Stimulated activated CD4-positive, alpha-beta T cell treated with anti-CD3 and anti-CD28 coated beads, Interleukin-1b, Interleukin-23, amount 100 ng/mL, for 1 hour (primary cell): ENCODE measurements around the gene EVI5.
"Not testable (repeated sequence)": the region's sequence is repeated elsewhere in the genome, so short reads cannot be mapped to it uniquely, and the experiment has no call there.

Source experiments
- DNase-seq, 2 donors: peaks; one replicate each; pipeline ENCODE4 v3.0.0-alpha.2; 2020; ENCODE audit warnings: low read depth in 2 of 2

EVI5 gene

DNA sequence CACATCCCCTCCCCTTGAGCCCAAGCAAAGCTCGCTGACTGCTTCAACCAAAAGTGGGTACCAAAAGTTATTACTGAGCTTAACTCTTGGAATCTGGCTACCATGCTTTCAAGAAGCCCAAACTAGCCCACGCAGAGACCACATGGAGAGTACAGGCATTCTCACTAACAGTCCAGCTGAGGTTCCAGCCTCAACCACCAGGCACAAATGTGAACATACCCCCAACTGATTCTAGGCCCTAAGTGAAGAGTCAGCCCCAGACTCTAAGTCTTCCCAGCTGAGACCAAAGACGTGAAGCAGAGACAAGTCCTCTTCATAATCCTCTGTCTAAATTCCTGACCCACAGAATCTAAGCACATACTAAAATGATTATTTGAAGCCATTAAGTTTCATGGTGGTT, 36.8 kb downstream of the EVI5 start:
- DNase-seq = no peak

DNA sequence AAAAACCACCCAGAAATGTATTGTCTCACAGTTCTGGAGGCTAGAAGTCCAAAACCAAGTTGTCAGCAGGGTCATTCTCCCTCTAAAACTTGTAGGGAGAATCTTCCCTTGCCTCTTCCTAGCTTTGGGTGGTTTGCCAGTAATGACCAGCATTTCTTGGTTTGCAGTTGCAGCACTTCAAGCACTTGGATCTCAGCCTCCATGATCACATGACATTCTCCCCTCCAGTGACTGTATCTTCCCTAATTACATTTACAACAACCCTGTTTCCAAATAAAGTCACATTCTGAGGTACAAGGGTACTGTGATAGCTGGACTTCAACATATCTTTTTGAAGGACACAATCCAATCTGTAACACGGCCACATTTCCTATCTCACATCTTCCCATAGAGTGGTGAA, 37.2 kb downstream of the EVI5 start:
- no peak for DNase-seq

DNA sequence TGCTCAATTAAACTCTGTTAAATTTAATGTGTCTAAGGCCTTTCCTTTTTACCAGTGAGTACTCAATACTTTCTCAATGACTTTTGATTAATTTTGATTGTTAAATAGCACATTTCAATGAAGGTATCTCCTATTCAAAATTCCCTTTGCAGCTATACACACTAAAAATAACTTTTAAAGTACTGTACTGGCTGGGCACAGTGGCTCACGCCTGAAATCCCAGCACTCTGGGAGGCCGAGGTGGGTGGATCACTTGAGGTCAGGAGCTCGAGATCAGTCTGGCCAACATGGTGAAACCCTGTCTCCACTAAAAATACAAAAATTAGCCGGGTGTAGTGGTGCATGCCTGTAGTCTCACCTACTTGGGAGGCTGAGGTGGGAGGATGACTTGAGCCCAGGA, 38.7 kb downstream of the EVI5 start:
- DNase-seq = not testable (repeated sequence)

- DNase-seq = no peak
Observed at GRCh38 chr1:92743221-92743620, 41.7 kb downstream of the EVI5 start.

- DNase-seq = no peak
Observed at GRCh38 chr1:92739669-92740524, 45.0 kb downstream of the EVI5 start.

DNA sequence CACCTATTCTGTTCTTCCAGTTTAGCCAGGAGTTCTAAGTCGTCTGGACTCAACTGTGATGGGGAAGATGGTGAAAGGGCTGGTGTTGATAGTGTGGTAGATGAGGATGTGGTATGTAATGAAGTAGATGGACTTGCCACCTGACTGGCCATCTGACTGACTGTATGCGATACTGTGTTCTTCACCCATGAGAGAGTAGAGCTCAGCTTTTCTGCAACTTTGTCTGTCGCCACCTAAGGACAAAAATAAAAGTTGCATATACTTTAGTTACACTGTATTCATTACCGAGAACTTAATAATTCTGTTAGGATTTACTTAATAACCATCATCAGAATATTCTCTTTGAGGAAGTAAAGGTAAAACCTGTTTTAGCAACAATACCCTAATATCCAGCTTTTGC, 48.5 kb downstream of the EVI5 start:
- DNase-seq = no peak

DNA sequence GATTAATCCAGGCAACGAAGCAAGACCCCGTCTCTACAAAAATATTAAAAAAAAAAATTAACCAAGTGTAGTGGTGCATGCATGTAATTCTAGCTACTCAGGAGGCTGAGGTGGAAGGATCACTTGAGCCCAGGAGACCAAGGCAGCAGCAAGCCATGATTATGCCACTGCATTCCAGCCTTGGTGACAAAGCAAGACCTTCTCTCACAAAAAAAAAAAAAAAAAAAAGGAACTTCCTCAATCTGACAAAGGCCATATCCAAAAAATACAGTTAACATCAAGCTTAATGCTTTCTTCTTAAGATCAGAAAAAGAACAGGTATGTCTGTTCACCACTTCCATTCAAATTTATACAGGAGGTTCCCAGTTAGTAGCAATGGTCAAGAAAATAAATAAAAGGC, 54.4 kb downstream of the EVI5 start:
- no peak for DNase-seq

- DNase-seq = no peak
Observed at GRCh38 chr1:92728697-92729096, 56.2 kb downstream of the EVI5 start.

DNA sequence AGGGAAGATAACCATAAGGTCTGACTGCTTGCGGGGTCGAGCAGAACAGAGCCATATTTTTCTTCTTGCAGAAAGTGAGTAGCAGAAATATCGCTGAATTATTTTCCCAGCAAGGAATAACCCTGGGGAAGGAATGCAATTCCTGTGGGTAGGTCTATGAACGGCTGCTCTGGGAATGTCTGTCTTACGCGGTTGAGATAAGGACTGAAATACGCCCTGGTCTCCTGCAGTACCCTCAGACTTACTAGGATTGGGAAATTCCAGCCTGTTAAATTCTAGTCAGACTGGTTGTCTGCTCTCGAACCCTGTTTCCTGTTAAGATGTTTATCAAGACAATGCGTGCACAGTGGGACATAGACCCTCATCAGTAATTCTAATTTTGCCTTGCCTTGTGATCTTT, 61.2 kb downstream of the EVI5 start:
- DNase-seq = not testable (repeated sequence)

- no peak for DNase-seq
Observed at GRCh38 chr1:92721886-92722285, 63.0 kb downstream of the EVI5 start.

- not testable (repeated sequence) for DNase-seq
Observed at GRCh38 chr1:92721157-92721556, 63.8 kb downstream of the EVI5 start.

DNA sequence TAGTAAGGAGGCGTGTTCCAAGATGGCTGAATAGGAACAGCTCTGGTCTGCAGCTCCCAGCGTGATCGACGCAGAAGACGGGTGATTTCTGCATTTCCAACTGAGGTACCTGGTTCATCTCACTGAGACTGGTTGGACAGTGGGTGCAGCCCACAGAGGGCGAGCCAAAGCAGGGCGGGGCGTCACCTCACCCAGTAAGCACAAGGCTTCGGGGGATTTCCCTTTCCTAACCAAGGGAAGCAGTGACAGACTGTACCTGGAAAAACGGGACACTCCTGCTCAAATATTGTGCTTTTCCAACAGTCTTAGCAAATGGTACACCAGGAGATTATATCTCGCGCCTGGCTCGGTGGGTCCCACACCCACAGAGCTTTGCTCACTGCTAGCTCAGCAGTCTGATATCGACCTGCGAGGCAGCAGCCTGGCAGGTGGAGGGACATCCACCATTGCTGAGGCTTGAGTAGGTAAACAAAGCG, 69.4 kb downstream of the EVI5 start:
- not testable (repeated sequence) for DNase-seq

DNA sequence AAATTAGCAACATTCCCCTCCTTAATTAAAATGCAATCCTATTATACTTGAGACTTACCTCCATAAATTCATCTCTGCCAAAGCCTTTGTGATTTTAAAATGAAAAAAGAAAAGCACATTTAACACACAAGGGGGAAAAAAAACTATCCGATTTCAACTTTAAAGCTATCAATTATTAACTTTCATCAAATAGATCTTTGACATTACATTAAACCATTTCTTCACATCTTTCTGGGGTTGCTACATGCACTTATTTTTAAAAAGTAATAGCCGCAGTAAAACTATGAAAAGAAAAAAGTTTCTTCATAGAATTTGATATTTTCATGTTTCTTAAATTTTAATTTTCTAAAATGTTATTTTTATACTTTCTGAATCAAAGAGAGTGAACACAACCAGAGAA, 71.0 kb downstream of the EVI5 start:
- no peak for DNase-seq

DNA sequence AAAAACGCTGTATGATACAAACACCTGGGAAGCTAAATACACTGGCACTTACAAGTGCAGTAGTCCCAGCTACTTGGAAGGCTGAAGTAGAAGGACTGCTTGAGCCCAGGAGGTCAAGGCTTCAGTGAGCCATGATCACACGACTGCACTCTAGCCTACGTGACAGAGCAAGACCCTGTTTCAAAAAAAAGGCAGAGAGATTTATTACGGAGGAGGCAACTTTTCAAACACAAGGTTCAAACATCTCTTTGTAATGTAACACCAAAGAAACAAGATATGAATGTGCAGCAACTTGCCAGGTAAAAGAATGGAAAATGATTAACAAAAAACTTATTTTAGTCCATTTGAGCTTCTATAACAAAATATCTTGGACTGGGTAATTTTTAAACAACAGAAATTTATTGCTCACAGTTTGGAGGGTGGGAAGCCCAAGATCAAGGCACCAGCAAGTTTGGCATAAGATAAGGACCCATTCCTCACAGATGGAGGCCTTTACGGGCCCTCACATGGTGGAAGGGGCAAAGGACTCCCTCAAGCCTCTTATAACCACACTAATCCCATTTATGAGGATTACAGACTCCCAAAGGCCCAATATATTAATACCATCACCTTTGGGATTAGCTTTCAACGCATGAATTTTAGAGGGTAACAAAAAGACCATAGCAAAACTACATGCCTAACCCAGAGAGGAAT, 73.3 kb downstream of the EVI5 start:
- no peak for DNase-seq

- DNase-seq = no peak
Observed at GRCh38 chr1:92709738-92710137, 75.2 kb downstream of the EVI5 start.

- DNase-seq = no peak
Observed at GRCh38 chr1:92708368-92708950, 76.4 kb downstream of the EVI5 start.

GRCh38 chr1:92707709-92708108, 77.2 kb downstream of the EVI5 start:
- DNase-seq = no peak

GRCh38 chr1:92707292-92707691, 77.6 kb downstream of the EVI5 start:
- no peak for DNase-seq

DNA sequence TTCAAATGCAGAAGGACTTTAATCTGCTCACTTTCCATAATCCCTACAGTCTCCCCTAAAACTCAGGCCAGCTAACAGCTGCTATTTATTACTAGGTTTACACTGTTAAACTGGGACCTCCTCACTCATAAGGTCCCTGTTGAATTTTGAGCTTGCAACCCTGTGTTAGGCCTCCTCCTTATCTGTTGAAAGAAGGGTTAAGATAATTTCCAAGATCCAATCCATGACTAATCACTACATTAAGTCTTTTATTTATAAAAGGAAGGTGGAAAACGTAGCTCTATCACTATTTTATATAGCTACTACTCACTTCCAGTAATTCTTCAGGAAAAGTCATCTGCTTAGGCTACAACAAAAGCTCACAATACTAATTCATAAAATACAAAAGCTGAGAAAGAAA, 79.5 kb downstream of the EVI5 start:
- no peak for DNase-seq

GRCh38 chr1:92701147-92701546, 83.8 kb downstream of the EVI5 start:
- no peak for DNase-seq

DNA sequence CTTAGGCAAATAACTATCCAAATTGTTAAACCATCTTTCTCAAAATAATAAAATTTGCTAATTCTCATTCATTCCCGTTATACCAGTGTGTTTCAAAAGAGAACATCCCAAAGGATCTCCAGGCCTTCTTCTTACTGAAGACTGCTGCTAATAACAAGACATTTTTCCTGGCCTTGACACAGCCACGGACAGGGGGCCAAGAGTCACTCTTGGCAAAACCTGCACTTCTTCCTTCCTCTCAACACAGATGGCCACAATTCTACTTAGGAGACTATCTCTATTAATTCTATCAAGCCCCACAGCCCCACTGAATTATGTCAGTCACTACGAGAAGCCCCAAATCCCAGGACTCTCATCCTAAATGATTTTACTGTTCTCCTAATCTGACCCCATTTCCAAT, 86.0 kb downstream of the EVI5 start:
- no peak for DNase-seq

DNA sequence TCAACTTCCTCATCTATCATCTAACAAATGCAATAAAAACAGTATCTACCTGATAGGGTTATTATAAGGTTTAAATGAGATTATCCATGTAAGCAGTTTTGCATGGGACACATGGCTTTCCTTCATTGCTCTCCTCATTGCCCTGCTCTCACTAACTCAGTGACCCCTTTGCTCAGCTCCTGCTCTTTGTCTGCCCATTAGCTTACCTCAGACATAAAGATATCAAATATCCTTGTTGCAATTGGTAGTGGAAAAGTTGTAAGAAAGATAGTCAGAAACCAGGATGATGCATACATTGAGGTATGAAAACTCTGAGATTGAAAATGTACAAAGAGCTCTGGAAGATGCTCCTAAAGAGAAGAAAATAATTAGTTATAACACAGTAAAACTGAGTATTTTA, 89.8 kb downstream of the EVI5 start:
- no peak for DNase-seq

DNA sequence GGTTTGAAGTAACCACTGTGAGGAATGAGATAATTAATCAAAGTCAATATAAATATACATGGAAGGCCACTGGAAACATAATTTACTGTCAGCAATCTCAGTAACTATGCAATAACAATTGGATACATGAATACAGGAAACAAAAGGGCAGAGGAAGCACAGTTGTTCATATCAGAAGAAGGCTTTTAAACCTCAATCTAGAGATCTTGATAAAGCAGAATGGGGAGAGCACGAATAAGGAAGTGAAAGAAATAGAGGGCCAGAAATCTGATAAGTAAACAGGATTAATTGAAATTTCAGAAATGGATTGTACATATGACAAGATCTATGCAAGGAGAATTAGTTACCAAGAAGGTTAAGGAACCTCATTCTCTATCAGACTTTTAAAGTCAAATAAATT, 93.0 kb downstream of the EVI5 start:
- DNase-seq = no peak
